ENCODE data around the gene SRGAP3.
A peak's percentile ranks its signal among the peaks of the same experiment; 100 is the strongest.

The SRGAP3 gene

DNA sequence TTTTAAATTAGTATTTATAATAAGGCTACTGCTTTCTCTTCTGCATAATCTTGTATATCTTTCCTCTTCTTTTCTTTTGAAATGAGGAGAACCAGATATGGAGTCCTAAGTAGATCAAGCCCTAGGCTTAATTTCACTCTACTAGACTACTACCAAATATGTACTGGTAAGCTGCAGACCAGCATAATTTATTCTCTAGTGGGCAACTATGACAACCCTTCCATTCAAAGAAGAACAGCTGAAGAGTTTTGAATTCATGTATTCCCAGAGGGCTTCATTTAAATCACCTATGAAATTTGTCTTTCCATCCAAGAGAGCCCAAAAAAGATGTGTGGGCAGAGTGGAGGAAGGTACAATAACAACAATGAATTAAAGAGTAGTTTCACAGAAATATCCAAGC is 296.1 kb downstream of the SRGAP3 start:
- TF ChIP-seq ZFX (IDR thresholded peaks at IDR 0.05), result no peak
- TF ChIP-seq, protein P1, sequence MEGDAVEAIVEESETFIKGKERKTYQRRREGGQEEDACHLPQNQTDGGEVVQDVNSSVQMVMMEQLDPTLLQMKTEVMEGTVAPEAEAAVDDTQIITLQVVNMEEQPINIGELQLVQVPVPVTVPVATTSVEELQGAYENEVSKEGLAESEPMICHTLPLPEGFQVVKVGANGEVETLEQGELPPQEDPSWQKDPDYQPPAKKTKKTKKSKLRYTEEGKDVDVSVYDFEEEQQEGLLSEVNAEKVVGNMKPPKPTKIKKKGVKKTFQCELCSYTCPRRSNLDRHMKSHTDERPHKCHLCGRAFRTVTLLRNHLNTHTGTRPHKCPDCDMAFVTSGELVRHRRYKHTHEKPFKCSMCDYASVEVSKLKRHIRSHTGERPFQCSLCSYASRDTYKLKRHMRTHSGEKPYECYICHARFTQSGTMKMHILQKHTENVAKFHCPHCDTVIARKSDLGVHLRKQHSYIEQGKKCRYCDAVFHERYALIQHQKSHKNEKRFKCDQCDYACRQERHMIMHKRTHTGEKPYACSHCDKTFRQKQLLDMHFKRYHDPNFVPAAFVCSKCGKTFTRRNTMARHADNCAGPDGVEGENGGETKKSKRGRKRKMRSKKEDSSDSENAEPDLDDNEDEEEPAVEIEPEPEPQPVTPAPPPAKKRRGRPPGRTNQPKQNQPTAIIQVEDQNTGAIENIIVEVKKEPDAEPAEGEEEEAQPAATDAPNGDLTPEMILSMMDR (conservative IDR thresholded peaks at IDR 0.05), result no peak
- no peak overlapping the region for H3K27ac ChIP-seq

DNA sequence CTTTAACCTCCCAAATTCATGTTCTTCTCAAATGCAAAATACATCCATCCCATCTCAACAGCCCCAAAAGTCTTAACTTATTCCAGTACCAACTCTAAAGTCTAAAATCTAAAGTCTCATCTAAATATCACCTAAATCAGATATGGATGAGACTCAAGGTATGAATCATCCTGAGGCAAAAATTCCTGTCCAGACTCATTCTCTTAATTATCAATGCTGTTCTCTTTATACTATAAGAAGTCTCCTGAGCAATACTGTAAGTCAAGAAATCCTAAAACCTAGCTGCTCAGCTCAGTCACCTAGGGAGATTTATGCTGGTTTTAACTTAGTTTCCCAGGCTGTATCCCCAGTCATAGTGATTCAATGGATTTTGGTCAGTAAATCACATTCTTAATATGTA is 297.3 kb downstream of the SRGAP3 start:
- no peak for TF ChIP-seq ZFX (IDR thresholded peaks at IDR 0.05)
- TF ChIP-seq, protein P1 (conservative IDR thresholded peaks at IDR 0.05), result no peak
- no peak overlapping the region for H3K27ac ChIP-seq

DNA sequence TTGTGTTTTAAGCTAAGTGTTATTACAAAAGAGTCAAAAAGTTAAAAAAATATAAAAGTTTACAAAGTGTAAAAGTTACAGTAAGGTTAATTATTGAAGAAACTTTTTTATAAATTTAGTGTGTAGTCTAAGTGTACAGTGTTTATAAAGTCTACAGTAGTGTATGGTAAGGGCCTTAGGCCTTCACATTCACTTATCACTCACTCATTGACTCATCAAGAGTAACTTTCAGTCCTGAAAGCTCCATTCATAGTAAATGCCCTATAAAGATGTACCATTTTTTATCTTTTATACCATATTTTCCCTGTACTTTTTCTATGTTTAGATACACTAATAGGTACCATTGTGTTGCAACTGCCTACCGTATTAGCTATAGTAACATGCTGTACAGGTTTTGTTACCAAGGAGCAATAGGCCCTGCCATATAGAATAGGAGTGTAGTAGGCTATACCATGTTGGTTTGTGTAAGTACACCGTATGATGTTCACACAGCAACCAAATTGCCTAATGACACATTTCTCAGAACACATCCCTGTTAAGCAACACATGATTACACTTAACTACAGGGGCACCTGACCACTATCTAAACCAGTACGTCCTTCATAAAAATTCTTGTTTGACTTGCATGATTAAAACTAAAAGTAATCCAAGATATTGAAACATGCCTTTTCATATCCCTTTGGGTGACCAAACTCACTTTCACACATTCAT is 303.4 kb downstream of the SRGAP3 start:
- TF ChIP-seq, protein P1 (conservative IDR thresholded peaks at IDR 0.05), result no peak
- TF ChIP-seq ZFX (IDR thresholded peaks at IDR 0.05), result no peak
- no peak overlapping the region for H3K27ac ChIP-seq

DNA sequence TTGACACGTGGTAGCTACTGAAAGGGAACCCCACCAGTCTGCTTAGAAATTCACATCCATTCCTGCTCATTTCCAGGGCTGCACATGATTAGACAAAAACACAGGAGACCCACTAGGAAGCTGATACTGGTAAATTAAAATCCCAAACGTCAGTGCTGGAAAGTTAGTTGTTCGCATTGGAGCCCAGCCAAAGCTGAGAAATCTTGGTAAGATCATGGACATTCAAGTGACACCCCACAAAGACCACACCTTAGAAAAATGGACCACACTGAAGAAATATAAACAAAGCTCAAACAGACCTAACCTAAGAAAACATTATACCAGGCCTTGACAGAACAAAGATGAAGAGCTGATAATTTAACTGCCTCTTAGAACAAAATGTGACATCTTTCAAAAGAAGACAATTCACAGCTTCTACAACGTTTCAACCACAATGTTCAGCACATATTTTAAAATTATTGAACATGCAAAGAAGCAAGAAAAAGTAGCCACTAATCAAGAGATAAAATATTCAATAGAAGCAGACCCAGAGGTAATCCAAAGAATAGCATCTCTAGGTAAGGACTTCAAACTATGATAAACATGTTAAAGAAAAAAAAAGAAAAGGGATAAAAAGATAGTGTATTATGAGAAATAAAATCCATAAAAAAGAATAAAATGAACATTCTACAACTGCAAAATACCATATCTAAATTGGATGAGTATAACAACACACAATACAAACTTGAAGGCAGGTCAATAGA is 306.5 kb downstream of the SRGAP3 start:
- TF ChIP-seq, protein P1 (conservative IDR thresholded peaks at IDR 0.05), result no peak
- TF ChIP-seq ZFX (IDR thresholded peaks at IDR 0.05), result no peak

DNA sequence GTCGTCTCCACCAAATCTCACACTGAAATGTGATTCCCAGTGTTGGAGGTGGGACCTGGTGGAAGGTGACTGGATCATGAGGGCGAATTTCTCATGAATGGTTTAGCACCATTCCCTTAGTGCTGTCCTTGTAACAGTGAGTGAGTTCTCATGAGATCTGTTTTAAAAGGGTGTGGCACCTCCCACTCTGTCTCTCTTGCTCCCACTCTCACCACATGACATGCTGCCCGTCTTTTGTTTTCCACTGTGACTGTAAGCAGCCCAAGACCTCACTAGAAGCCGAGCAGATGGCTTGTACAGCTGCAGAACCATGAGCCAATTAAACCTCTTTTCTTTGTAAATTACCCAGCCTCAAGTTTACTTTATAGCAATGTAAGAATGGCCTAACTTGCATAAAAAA is 307.3 kb downstream of the SRGAP3 start:
- no peak for TF ChIP-seq ZFX (IDR thresholded peaks at IDR 0.05)
- TF ChIP-seq, protein P1 (conservative IDR thresholded peaks at IDR 0.05), result no peak
- H3K27ac ChIP-seq, result no peak overlapping the region

More for the DNA sequence above, 306.5 kb downstream of the SRGAP3 start:
- H3K27ac ChIP-seq, result no peak overlapping the region

DNA sequence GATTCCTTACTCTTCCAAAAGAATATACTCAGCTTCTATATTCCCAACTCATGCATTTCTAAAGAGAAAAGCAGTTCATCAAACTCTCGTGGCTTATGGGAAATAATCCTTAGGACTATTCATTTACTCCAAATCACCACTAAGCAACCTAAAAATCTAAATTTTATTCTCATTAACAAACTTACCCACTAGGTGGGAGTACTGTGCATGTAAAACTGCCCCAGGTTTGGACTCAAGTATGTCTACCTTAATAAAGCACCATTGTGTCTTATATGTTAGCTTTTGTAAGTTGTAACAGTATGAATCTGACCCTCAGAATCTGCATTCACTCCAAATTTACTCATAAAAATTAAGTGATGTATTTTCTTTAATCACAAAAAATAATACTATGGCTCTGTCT is 311.4 kb downstream of the SRGAP3 start:
- H3K27ac ChIP-seq, result no peak overlapping the region
- TF ChIP-seq, protein P1 (conservative IDR thresholded peaks at IDR 0.05), result peak; percentile 51
- no peak for TF ChIP-seq ZFX (IDR thresholded peaks at IDR 0.05)

Data from C4-2B (cell line).